ENCODE data around the gene ANKRD28. TPM values are rescaled to one million over a fixed set of nuclear protein-coding genes. Genes with fewer than 3 reads are reported as not detected.
"Not testable (repeated sequence)": the region's sequence is repeated elsewhere in the genome, so short reads cannot be mapped to it uniquely, and the experiment has no call there.

ANKRD28 gene
- total RNA-seq, 1 experiment from 2014 or later: 47.5 TPM

GRCh38 chr3:15743587-15744009 is 54.2 kb downstream of the ANKRD28 start:
- no TSS peak for BruUV-seq (replicated peaks)
- no peaks in the 10 kb centered on the region; a peak in 1 of 4 replicates for H3K36me3 ChIP-seq (ENCODE audit: control insufficient read depth in 1 of 2, insufficient read depth in 2 of 2, low read length in 2 of 2)
- H3K4me3 ChIP-seq (replicated peaks in 1 of 2; ENCODE audit: low read depth in 1 of 2, low read length in 2 of 2): no peak overlapping the region
- no peaks in the 10 kb centered on the region for H4K20me1 ChIP-seq (ENCODE audit: insufficient read depth)
- no peak overlapping the region for H3K27ac ChIP-seq (ENCODE audit: low read depth, low read length)
- CTCF ChIA-PET: interaction anchor here (0.8 to 1.2 kb wide), 2 partner anchors 54 to 69 kb away, joined by 3 to 5 read pairs; no protein-coding TSS in a partner anchor
- intact Hi-C loops (cut with micrococcal nuclease): no loop called here
- no peaks in the 10 kb centered on the region for H3K4me1 ChIP-seq (ENCODE audit: control insufficient read depth in 1 of 2, insufficient read depth in 2 of 2, low read length in 2 of 2)
- 0 out of 4 replicates have a peak, but pooled peaks cover 0 to 2% of the 10 kb centered on the region in 2 experiments for H3K9me3 ChIP-seq (ENCODE audit: control insufficient read depth in 1 of 2, insufficient read depth in 1 of 2, low read depth in 1 of 2, low read length in 2 of 2)
- peaks cover 5% of the 10 kb centered on the region; the same call in 1 of the 2 replicates for H3K79me2 ChIP-seq (ENCODE audit: insufficient read depth, low read length)
- no peak overlapping the region for H3K4me2 ChIP-seq (ENCODE audit: low read length)
- no peaks in the 10 kb centered on the region for H3K27me3 ChIP-seq (ENCODE audit: insufficient read depth, low read length)
- no peak overlapping the region for H3K9ac ChIP-seq (ENCODE audit: low read length)
- TF ChIP-seq SIN3A (IDR thresholded peaks at IDR 0.05; ENCODE audit: low read depth): no peak
- TF ChIP-seq JUND (IDR thresholded peaks at IDR 0.05): no peak
- no peak for TF ChIP-seq ELF1 (IDR thresholded peaks at IDR 0.05; ENCODE audit: borderline replicate concordance, low read depth)
- TF ChIP-seq, protein P1, sequence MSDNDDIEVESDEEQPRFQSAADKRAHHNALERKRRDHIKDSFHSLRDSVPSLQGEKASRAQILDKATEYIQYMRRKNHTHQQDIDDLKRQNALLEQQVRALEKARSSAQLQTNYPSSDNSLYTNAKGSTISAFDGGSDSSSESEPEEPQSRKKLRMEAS (IDR thresholded peaks at IDR 0.05): no peak
- TF ChIP-seq, protein P2, sequence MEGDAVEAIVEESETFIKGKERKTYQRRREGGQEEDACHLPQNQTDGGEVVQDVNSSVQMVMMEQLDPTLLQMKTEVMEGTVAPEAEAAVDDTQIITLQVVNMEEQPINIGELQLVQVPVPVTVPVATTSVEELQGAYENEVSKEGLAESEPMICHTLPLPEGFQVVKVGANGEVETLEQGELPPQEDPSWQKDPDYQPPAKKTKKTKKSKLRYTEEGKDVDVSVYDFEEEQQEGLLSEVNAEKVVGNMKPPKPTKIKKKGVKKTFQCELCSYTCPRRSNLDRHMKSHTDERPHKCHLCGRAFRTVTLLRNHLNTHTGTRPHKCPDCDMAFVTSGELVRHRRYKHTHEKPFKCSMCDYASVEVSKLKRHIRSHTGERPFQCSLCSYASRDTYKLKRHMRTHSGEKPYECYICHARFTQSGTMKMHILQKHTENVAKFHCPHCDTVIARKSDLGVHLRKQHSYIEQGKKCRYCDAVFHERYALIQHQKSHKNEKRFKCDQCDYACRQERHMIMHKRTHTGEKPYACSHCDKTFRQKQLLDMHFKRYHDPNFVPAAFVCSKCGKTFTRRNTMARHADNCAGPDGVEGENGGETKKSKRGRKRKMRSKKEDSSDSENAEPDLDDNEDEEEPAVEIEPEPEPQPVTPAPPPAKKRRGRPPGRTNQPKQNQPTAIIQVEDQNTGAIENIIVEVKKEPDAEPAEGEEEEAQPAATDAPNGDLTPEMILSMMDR (IDR thresholded peaks at IDR 0.05 in 2 of 3, conservative IDR thresholded peaks at IDR 0.05 in 1 of 3; ENCODE audit: borderline replicate concordance in 1 of 3, insufficient read depth in 1 of 3, low read depth in 2 of 3, low read length in 2 of 3): no peak
- no peak for TF ChIP-seq SRF (IDR thresholded peaks at IDR 0.05; ENCODE audit: low read depth)
- no peaks in the 10 kb centered on the region for H3K9me2 ChIP-seq (ENCODE audit: insufficient read depth)
- POLR2A ChIA-PET: no interaction called here
- H2AFZ ChIP-seq (ENCODE audit: low read depth, low read length, poor library complexity, severe bottlenecking): no peak overlapping the region
- no peak for DNase-seq (ENCODE audit: low read depth, low spot score)
- ATAC-seq: no peak
- RAD21 ChIA-PET (ENCODE audit: low non-redundant PET in 1 of 2, low total read pairs in 2 of 2, uncharacterized antibody in 2 of 2, unreplicated experiment in 2 of 2): no interaction called here

DNA sequence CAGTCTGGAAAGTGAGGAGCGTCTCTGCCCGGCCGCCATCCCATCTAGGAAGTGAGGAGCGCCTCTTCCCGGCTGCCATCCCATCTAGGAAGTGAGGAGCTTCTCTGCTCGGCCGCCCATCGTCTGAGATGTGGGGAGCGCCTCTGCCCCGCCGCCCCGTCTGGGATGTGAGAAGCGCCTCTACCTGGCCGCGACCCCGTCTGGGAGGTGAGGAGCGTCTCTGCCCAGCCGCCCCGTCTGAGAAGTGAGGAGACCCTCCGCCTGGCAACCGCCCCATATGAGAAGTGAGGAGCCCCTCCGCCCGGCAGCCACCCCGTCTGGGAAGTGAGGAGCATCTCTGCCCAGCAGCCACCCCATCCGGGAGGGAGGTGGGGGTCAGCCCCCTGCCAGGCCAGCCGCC is 55.5 kb downstream of the ANKRD28 start:
- DNase-seq (ENCODE audit: low read depth, low spot score); H3K36me3 ChIP-seq (ENCODE audit: control insufficient read depth in 1 of 2, insufficient read depth in 2 of 2, low read length in 2 of 2); H3K4me3 ChIP-seq (replicated peaks in 1 of 2; ENCODE audit: low read depth in 1 of 2, low read length in 2 of 2); CTCF ChIA-PET; H3K4me2 ChIP-seq (ENCODE audit: low read length); H2AFZ ChIP-seq (ENCODE audit: low read depth, low read length, poor library complexity, severe bottlenecking); H3K79me2 ChIP-seq (ENCODE audit: insufficient read depth, low read length); H3K9me3 ChIP-seq (ENCODE audit: control insufficient read depth in 1 of 2, insufficient read depth in 1 of 2, low read depth in 1 of 2, low read length in 2 of 2); ATAC-seq; BruUV-seq (replicated peaks); H3K27ac ChIP-seq (ENCODE audit: low read depth, low read length); H4K20me1 ChIP-seq (ENCODE audit: insufficient read depth); H3K27me3 ChIP-seq (ENCODE audit: insufficient read depth, low read length); intact Hi-C loops (cut with micrococcal nuclease); H3K4me1 ChIP-seq (ENCODE audit: control insufficient read depth in 1 of 2, insufficient read depth in 2 of 2, low read length in 2 of 2); POLR2A ChIA-PET; H3K9ac ChIP-seq (ENCODE audit: low read length); H3K9me2 ChIP-seq (ENCODE audit: insufficient read depth); RAD21 ChIA-PET (ENCODE audit: low non-redundant PET in 1 of 2, low total read pairs in 2 of 2, uncharacterized antibody in 2 of 2, unreplicated experiment in 2 of 2): not testable (repeated sequence)
